ENCODE results near the gene STXBP1.

Gene STXBP1

GRCh38 chr9:127739614-127740330, 127.7 kb downstream of the STXBP1 start:
- DNase-seq, result no peak

- DNase-seq, result peak; percentile 91
Observed at GRCh38 chr9:127741831-127742434, 129.9 kb downstream of the STXBP1 start.
